GM12891 (cell line): ENCODE data around the gene NCEH1.
"Not testable (repeated sequence)": the region's sequence is repeated elsewhere in the genome, so short reads cannot be mapped to it uniquely, and the experiment has no call there.

Experiments
- POLR2A ChIP-seq: IDR thresholded peaks from 2 replicates; pipeline ENCODE4 v1.6.1; 2011; ENCODE audit warnings: low read depth, low read length, control low read depth
- POLR2AphosphoS5 ChIP-seq: IDR thresholded peaks from 2 replicates; pipeline ENCODE4 v1.6.1; 2011; ENCODE audit warnings: low read depth, low read length, control low read depth
- POU2F2 ChIP-seq: IDR thresholded peaks from 2 replicates; pipeline ENCODE4 v1.6.1; 2011; ENCODE audit warnings: low read depth, mild to moderate bottlenecking, control low read depth, low read length, moderate library complexity
- TAF1 ChIP-seq: IDR thresholded peaks from 2 replicates; pipeline ENCODE4 v1.6.1; 2011; ENCODE audit warnings: low read depth, low read length, control low read depth

- not testable (repeated sequence) for TF ChIP-seq POU2F2, POLR2A, POLR2AphosphoS5, TAF1
Measured at GRCh38 chr3:172665510-172665909, 45.4 kb downstream of the NCEH1 start.
